Measurements from ENCODE around the gene ABCG8.

The ABCG8 gene

GRCh38 chr2:43845181-43845580 is 6.4 kb downstream of the ABCG8 start:
- TF ChIP-seq CTCF (IDR thresholded peaks at IDR 0.05; ENCODE audit: low read depth, low read length, missing control alignments): no peak
- no peak for DNase-seq (ENCODE audit: low read depth)
- no peak overlapping the region for H3K4me3 ChIP-seq (ENCODE audit: low read depth, low read length)

- H3K4me3 ChIP-seq (ENCODE audit: low read depth, low read length): no peak overlapping the region
- DNase-seq (ENCODE audit: low read depth): no peak
- no peak for TF ChIP-seq CTCF (IDR thresholded peaks at IDR 0.05; ENCODE audit: low read depth, low read length, missing control alignments)
These were observed 7.5 kb downstream of the ABCG8 start for GRCh38 chr2:43846140-43846793.

GRCh38 chr2:43848214-43848613 is 9.4 kb downstream of the ABCG8 start:
- no peak for TF ChIP-seq CTCF (IDR thresholded peaks at IDR 0.05; ENCODE audit: low read depth, low read length, missing control alignments)

GRCh38 chr2:43851011-43851980 is 12.5 kb downstream of the ABCG8 start:
- TF ChIP-seq CTCF (IDR thresholded peaks at IDR 0.05; ENCODE audit: low read depth, low read length, missing control alignments): no peak
- no peak for DNase-seq (ENCODE audit: low read depth)
- H3K4me3 ChIP-seq (ENCODE audit: low read depth, low read length): no peak overlapping the region

More at GRCh38 chr2:43848214-43848613, 9.4 kb downstream of the ABCG8 start:
- no peak overlapping the region for H3K4me3 ChIP-seq (ENCODE audit: low read depth, low read length)
- peak; percentile 10 for DNase-seq (ENCODE audit: low read depth)

- no peak for TF ChIP-seq CTCF (IDR thresholded peaks at IDR 0.05; ENCODE audit: low read depth, low read length, missing control alignments)
- DNase-seq (ENCODE audit: low read depth): no peak
These were observed 13.5 kb downstream of the ABCG8 start for GRCh38 chr2:43852196-43852730.

GRCh38 chr2:43853141-43854081 is 14.6 kb downstream of the ABCG8 start:
- H3K4me3 ChIP-seq (ENCODE audit: low read depth, low read length): no peak overlapping the region
- DNase-seq (ENCODE audit: low read depth): no peak
- no peak for TF ChIP-seq CTCF (IDR thresholded peaks at IDR 0.05; ENCODE audit: low read depth, low read length, missing control alignments)

More at GRCh38 chr2:43852196-43852730, 13.5 kb downstream of the ABCG8 start:
- no peak overlapping the region for H3K4me3 ChIP-seq (ENCODE audit: low read depth, low read length)

All from GM12864 (cell line).